ENCODE results near the gene ADGRB2.

DNA sequence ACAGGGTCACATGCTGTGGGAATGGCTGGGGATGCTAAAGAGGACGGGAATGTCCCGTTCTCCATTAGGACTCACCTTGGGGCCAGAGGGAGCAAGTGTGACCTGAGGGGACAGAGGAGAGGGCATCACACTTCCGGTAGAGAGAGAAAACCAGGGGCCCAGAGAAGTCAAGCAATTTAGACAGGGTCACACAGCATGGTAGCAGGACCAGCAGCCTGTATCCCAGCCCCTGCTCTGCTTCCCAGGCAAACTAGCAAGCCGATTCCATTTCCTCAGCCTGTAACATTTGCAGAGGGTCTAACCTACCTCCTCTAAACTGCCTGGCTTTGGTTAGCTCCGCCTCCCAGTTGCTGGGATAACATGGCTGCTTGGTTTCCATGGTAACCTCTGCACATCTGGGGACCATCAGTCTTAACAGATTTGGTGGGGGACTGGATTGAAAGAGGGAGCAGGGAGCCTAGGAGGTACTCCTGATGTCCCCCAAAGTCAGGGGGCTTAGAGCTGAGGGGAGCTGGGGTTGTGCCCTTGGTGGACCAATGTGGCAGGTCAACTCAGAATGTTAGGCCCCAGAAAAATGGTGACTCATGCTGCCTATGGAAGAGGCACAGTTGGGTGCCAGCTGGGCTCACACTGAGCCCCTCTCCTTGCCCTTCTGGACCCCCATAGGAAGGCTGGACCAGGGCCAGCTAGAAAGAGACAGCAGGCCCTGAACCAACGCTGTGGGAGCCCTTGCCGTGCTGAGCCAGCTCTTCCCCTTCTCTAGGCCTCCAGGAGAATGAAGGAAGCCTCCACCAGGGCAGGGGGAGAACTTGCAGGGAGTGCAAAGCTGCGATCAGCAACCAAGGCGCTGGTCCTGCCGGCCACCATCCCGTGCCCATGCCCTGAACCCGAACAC is 69.8 kb downstream of the ADGRB2 start:
- TF ChIP-seq POLR2AphosphoS5 (IDR thresholded peaks at IDR 0.05; ENCODE audit: low read depth, low read length) (no peak), POLR2A (IDR thresholded peaks at IDR 0.05; ENCODE audit: low read depth, low read length) (no peak)

Data from GM12892 (cell line).